AG08396 (cell line): ENCODE results near the gene RAET1E.
"Not testable (repeated sequence)": the region's sequence is repeated elsewhere in the genome, so short reads cannot be mapped to it uniquely, and the experiment has no call there.

Source experiments
- DNase-seq: peaks from one replicate; pipeline ENCODE4 v3.0.0; 2012; ENCODE audit warnings: low spot score, mixed read lengths

The RAET1E gene

GRCh38 chr6:149897855-149898744 lies at the start of gene RAET1E:
RAET1E (minus strand) TSS chr6:149898113; CDS start chr6:149890901, 7,212 bp downstream.
- no peak for DNase-seq

GRCh38 chr6:149947533-149947932 lies 49.6 kb upstream of the RAET1E start:
- not testable (repeated sequence) for DNase-seq

- DNase-seq: not testable (repeated sequence)
These were observed 48.7 kb upstream of the RAET1E start for GRCh38 chr6:149946631-149947030.

GRCh38 chr6:149945276-149945675 lies 47.4 kb upstream of the RAET1E start:
- DNase-seq: not testable (repeated sequence)

GRCh38 chr6:149943321-149943720 lies 45.4 kb upstream of the RAET1E start:
- not testable (repeated sequence) for DNase-seq

GRCh38 chr6:149942461-149942829 lies 44.5 kb upstream of the RAET1E start:
- DNase-seq: no peak

GRCh38 chr6:149941583-149942460 lies 43.9 kb upstream of the RAET1E start, which contains the start of gene ULBP2:
ULBP2 (plus strand) TSS chr6:149942014; CDS start chr6:149942073, 59 bp downstream.
- DNase-seq: peak; percentile 96

GRCh38 chr6:149940672-149940982 lies 42.7 kb upstream of the RAET1E start:
- DNase-seq: no peak

- no peak for DNase-seq
These were observed 42.2 kb upstream of the RAET1E start for GRCh38 chr6:149939909-149940671.

- no peak for DNase-seq
These were observed 41.4 kb upstream of the RAET1E start for GRCh38 chr6:149939356-149939648.

GRCh38 chr6:149938571-149939355 lies 40.9 kb upstream of the RAET1E start:
- DNase-seq: no peak

- not testable (repeated sequence) for DNase-seq
These were observed 40.2 kb upstream of the RAET1E start for GRCh38 chr6:149938013-149938570.

GRCh38 chr6:149936743-149937142 lies 38.8 kb upstream of the RAET1E start:
- DNase-seq: no peak

- no peak for DNase-seq
These were observed 37.8 kb upstream of the RAET1E start for GRCh38 chr6:149935668-149936067.

GRCh38 chr6:149935246-149935645 lies 37.3 kb upstream of the RAET1E start:
- DNase-seq: no peak

GRCh38 chr6:149934249-149935156 lies 36.6 kb upstream of the RAET1E start:
- DNase-seq: peak; percentile 64

- DNase-seq: no peak
These were observed 35.5 kb upstream of the RAET1E start for GRCh38 chr6:149933461-149933860.

GRCh38 chr6:149933036-149933435 lies 35.1 kb upstream of the RAET1E start:
- no peak for DNase-seq

GRCh38 chr6:149931501-149931900 lies 33.6 kb upstream of the RAET1E start:
- no peak for DNase-seq

- DNase-seq: no peak
These were observed 31.5 kb upstream of the RAET1E start for GRCh38 chr6:149929422-149929821.
